Retinal pigment epithelial cell (primary cell): ENCODE measurements around the gene GCSAM.

ENCODE experiments used
- DNase-seq: peaks from one replicate; pipeline ENCODE4 v3.0.0-alpha.2; 2010; ENCODE audit warnings: low read depth
- H3K4me3 ChIP-seq: 2 replicates; pipeline ENCODE4 v1.5.1; 2011; ENCODE audit warnings: mild to moderate bottlenecking, low read length, control low read depth, moderate library complexity
- CTCF ChIP-seq: conservative IDR thresholded peaks from 2 replicates; pipeline ENCODE4 v1.5.1; 2011; ENCODE audit warnings: low read depth, low read length, control low read depth, inconsistent platforms

Gene GCSAM

GRCh38 chr3:112136046-112136445 lies 3.0 kb upstream of the GCSAM start:
- DNase-seq = no peak
- no peak for TF ChIP-seq CTCF
- H3K4me3 ChIP-seq = no peak overlapping the region

GRCh38 chr3:112134335-112135124 lies 1.5 kb upstream of the GCSAM start:
- TF ChIP-seq CTCF = no peak
- no peak for DNase-seq
- H3K4me3 ChIP-seq = no peak overlapping the region

GRCh38 chr3:112133626-112134334 lies 732 bp upstream of the GCSAM start:
- TF ChIP-seq CTCF = no peak
- DNase-seq = no peak
- H3K4me3 ChIP-seq = no peak overlapping the region

GRCh38 chr3:112132554-112132953 lies 494 bp downstream of the GCSAM start:
- TF ChIP-seq CTCF = no peak
- no peak overlapping the region for H3K4me3 ChIP-seq
- DNase-seq = no peak

GRCh38 chr3:112132088-112132487 lies 960 bp downstream of the GCSAM start:
- DNase-seq = no peak
- H3K4me3 ChIP-seq = no peak overlapping the region
- no peak for TF ChIP-seq CTCF

- no peak for DNase-seq
- no peak for TF ChIP-seq CTCF
- H3K4me3 ChIP-seq = no peak overlapping the region
These were observed 1.9 kb downstream of the GCSAM start for GRCh38 chr3:112131111-112131510.

GRCh38 chr3:112130638-112130993 lies 2.4 kb downstream of the GCSAM start:
- DNase-seq = no peak
- no peak for TF ChIP-seq CTCF
- H3K4me3 ChIP-seq = no peak overlapping the region
